SK-N-MC (cell line): Measurements from ENCODE around the gene ENG.
"Not testable (repeated sequence)": the region's sequence is repeated elsewhere in the genome, so short reads cannot be mapped to it uniquely, and the experiment has no call there.

Experiments used
- DNase-seq: peaks from one replicate; pipeline ENCODE4 v3.0.0-alpha.2; 2011; ENCODE audit warnings: low read depth, low spot score
- H3K27ac ChIP-seq: fragments of 200-600 bp; sonication (generic); 2 replicates; pipeline ENCODE4 v1.5.1; 2016; ENCODE audit warnings: mixed run types
- H3K36me3 ChIP-seq: fragments of 200-600 bp; sonication (generic); 2 replicates; pipeline ENCODE4 v1.6.1; 2017; ENCODE audit warnings: antibody characterized with exemption, low read length, mixed read lengths; ENCODE audit not compliant: insufficient read depth
- H3K4me3 ChIP-seq: fragments of 200-600 bp; sonication (generic); 2 replicates; pipeline ENCODE4 v1.5.1; 2016
- H3K9ac ChIP-seq: fragments of 200-600 bp; sonication (generic); 2 replicates; pipeline ENCODE4 v1.8.0; 2017; ENCODE audit warnings: mixed run types, mixed read lengths; ENCODE audit not compliant: insufficient read length
- H3K9me3 ChIP-seq: fragments of 200-600 bp; sonication (generic); 2 replicates; pipeline ENCODE4 v1.6.1; 2017; ENCODE audit warnings: low read depth, mild to moderate bottlenecking, antibody characterized with exemption, low read length, moderate library complexity, mixed read lengths
- EZH2 ChIP-seq: fragments of 200-600 bp; sonication (generic); IDR thresholded peaks from one replicate; pipeline ENCODE4 v1.6.1; 2017; ENCODE audit warnings: antibody characterized with exemption
- FOXP2 ChIP-seq: optimal IDR thresholded peaks from 2 replicates; pipeline ENCODE3; 2011; ENCODE audit warnings: mild to moderate bottlenecking, moderate library complexity; ENCODE audit not compliant: insufficient read depth; ENCODE audit errors: extremely low read length, control extremely low read depth
- POLR2AphosphoS5 ChIP-seq: IDR thresholded peaks from 2 replicates; pipeline ENCODE4 v1.6.1; 2012; ENCODE audit warnings: mild to moderate bottlenecking, low read depth, low read length, borderline replicate concordance

Gene ENG

DNA sequence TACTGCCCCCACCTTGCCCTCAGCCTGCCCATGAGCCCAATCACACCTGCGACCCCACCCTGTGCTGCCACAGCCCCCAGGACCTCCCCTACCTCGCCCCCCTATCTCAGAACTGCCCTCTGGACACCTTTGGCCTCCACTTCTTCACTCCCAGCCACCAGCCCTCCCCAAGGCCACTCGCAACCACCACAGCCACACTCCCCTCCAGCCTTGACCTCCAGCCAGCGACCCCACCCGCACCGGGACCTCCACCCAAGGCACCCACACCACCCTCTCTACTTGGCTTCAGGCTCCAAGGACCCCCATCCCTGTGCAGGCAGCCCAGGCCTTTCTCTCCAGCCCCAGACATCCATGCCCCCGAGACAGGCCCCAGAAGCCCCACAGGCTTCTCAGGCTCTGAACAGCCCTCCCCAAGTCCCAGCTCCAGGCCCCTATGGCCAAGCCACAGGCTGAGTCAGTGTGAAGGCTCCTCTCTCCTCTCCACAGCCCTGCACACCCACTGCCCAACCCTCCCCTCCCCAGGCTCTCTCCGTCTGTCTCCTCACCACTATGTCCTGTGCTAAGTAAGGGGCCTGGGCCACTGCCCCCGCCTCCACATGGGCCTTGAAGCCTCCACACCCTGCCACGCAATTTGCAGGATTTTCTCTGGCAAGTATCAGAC is 21.0 kb upstream of the ENG start:
- H3K36me3 ChIP-seq: no peaks in the 10 kb centered on the region
- TF ChIP-seq POLR2AphosphoS5 (no peak), FOXP2 (no peak), EZH2 (no peak)
- H3K9me3 ChIP-seq: no peaks in the 10 kb centered on the region
- H3K9ac ChIP-seq: no peak overlapping the region
- no peak overlapping the region for H3K4me3 ChIP-seq
- DNase-seq: no peak
- H3K27ac ChIP-seq: no peak overlapping the region

DNA sequence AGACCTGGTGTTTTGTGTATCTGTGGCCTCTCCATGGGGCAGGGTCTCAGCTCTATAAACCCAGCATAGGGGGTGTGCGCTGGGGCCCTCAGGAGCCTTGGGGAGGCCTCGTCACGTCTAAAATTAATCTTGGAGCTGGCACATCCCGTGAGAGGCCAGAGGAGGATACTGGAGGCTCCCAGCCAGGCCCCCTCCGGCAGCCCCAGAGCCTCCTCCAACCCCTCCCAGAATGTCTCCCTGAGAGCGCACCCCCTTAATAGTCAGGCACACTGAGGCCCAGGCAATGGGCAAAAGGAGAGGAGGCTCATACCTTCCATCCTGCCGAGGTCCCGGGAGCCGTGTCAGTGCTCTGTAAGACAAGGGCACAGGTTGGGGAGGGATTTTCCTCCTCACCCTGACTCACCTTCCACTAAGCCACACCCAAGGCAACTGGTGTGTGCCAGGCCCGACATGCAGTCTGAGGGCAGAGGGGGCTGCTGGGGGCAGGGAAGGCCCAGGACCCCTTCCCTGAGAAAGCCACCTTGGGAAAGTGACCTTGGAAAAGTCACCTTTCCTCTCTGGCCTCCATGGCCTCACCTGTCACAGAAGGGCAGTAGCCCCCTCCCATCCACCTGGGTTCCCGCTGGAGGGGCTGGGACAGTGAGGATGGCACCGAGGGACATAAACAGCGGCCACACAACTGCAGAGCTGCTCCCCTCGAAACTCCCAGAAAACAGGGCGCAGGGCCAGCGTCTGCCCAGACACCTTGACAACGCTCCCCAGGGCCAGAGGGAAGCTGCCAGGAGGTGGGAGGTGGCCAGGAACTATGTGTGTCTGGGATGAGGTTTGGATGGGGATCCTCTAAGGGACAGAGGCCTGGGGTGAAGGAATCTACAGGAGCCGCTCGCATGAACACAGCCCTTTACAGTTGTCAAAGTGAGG is 20.1 kb upstream of the ENG start:
- Histone ChIP-seq H3K9me3 (no peaks in the 10 kb centered on the region), H3K36me3 (no peaks in the 10 kb centered on the region), H3K4me3 (no peak overlapping the region), H3K27ac (no peak overlapping the region), H3K9ac (no peak overlapping the region)
- DNase-seq: no peak
- TF ChIP-seq EZH2 (no peak), FOXP2 (no peak), POLR2AphosphoS5 (no peak)

DNA sequence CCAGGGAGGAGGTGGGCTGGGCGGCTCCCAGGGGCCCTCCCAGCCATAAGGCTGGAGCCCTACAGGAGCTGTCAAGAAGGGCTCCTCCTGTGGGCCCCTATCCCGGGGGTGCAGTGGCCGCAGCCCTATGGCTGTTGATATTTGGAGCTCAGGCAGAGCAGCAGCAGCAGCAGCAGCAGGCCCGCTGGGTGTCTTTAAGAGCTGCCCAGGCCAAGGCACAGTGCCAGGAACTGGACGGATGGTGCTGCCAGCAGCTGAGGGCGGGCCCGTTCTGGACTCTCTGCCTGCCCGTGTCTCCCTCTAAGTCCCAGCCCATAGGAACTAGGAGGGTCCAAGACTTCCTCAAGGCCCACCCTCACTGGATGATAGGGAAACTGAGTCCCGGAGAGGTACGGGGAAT is 19.4 kb upstream of the ENG start:
- Histone ChIP-seq H3K9ac (no peak overlapping the region), H3K36me3 (no peaks in the 10 kb centered on the region), H3K4me3 (no peak overlapping the region), H3K9me3 (no peaks in the 10 kb centered on the region), H3K27ac (no peak overlapping the region)
- DNase-seq: no peak
- TF ChIP-seq EZH2 (no peak), FOXP2 (no peak), POLR2AphosphoS5 (no peak)

DNA sequence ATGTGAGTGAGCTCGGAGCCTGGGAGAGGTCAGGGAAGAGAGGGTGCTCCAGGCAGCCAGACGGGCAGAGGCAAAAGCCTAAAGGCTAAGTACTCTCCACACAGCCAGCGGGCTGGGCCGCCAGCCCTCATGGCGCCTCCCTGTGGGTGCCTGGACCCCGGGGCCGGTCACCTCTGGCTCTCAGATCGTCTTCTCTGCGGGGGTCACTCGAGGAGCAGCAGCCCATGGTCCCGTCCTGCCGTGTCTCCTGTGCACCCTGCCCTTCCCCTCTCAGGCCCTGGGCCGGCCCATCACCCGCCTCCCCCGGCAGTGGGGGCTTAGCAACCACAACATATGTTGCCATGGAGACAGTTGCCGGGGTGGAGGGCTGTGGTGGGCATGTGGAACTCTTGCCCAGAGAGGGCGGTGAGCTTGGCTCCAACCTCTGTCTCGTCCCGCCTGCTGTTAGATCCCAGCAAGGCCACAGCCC is 18.8 kb upstream of the ENG start:
- Histone ChIP-seq H3K27ac (no peak overlapping the region), H3K36me3 (no peaks in the 10 kb centered on the region), H3K4me3 (no peak overlapping the region), H3K9ac (no peak overlapping the region), H3K9me3 (no peaks in the 10 kb centered on the region)
- TF ChIP-seq POLR2AphosphoS5 (no peak), EZH2 (no peak), FOXP2 (no peak)
- DNase-seq: no peak

DNA sequence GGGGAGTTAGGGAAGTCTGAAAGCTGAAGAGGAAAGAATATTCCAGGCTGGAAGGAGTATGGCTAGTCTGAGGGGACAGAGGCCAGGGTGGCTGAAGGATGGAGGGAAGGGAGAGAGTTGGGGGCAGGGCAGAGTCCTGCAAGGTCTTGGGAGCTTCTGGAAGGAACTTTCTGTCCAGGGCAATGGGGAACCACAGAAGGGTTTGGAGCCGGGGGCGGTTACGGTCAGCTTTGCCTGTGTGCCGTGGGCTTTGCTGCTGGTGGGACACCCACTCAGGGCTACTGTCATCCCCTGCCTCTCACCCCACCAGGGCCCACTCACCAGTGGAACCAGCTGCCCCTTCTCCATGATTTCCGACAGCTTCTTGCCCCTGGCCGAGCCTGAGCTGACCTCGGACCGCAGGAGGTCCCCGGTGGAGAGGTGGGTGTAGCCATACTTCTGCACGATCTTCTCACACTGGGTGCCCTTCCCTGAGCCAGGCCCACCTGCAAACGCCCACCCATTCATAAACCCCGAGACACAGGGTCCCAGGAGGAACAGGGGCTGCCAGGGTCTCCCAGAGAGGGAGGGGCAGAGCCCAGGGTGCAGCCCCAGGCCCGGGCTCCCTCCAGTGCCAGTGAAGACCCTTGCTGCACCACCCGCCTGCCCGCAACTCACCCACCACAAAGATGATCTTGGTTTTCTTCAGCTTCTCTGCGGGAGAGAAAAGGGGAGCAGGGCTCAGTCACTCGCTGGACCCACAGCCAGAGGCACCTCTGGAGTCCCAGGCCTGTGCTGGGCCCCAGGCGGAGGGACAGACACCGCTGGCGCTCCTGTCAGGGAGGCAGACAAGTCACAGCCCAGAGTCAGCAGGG is 18.1 kb upstream of the ENG start:
- TF ChIP-seq FOXP2: no peak
- TF ChIP-seq POLR2AphosphoS5: no peak
- no peak for TF ChIP-seq EZH2
- Histone ChIP-seq H3K9me3 (no peaks in the 10 kb centered on the region), H3K27ac (no peak overlapping the region), H3K36me3 (no peaks in the 10 kb centered on the region), H3K9ac (no peak overlapping the region), H3K4me3 (no peak overlapping the region)
- DNase-seq: no peak

DNA sequence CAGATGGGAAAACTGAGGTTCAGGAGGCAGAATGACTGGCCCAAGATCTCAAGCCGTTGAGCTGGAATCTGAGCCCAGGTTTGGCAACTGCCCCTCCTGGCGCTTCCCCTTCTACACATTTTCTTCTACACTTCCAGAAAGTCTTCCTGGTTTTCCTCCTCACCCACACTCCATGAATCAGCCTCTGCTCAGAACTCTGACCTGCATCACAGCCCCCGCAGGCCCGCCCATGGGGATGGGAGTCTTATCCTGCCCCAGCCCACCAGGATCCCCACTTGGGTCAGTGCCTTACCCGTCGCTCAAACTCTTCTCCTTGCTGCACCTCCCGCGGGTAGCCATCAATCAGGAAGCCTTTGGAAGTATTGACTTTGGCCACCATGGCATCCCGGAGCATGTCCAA is 17.1 kb upstream of the ENG start:
- Histone ChIP-seq H3K27ac (no peak overlapping the region), H3K9ac (no peak overlapping the region), H3K9me3 (no peaks in the 10 kb centered on the region), H3K4me3 (no peak overlapping the region), H3K36me3 (no peaks in the 10 kb centered on the region)
- DNase-seq: no peak
- TF ChIP-seq EZH2 (no peak), POLR2AphosphoS5 (no peak), FOXP2 (no peak)

DNA sequence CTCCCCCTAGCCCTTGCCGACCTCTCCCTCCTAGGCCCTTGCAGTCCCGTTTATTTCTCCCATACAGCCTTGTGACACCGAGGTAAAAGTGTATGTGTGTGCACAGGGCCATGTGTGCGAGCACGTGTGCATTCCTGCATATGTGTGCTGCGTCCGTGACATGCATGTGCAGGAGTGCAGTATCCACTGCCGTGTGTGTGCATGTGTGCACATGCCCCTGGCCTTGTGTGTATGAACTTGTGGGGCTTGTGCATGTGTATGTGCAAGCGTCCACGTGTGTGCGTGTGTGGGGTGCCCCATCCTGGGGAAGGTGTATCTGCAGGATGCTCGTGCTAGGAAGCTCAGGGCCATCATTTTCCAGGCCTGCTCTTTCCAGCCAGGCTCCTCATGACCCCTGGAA is 16.4 kb upstream of the ENG start:
- H3K9me3 ChIP-seq: no peaks in the 10 kb centered on the region
- no peaks in the 10 kb centered on the region for H3K36me3 ChIP-seq
- TF ChIP-seq FOXP2: no peak
- no peak for TF ChIP-seq EZH2
- TF ChIP-seq POLR2AphosphoS5: no peak
- H3K9ac ChIP-seq: no peak overlapping the region
- H3K4me3 ChIP-seq: no peak overlapping the region
- DNase-seq: no peak
- H3K27ac ChIP-seq: no peak overlapping the region

DNA sequence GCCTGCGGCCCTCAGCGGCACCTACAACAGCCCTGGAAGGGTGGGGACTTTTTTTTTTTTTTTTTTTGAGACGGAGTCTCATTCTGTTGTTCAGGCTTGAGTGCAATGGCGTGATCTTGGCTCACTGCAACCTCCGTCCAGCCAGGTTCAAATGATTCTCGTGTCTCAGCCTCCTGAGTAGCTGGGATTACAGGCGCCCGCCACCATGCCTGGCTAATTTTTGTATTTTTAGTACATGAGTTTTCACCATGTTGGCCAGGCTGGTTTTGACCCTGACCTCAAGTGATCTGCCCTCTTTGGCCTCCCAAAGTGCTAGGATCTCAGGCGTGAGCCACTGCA is 15.7 kb upstream of the ENG start:
- H3K4me3 ChIP-seq, H3K9me3 ChIP-seq, H3K36me3 ChIP-seq, DNase-seq, H3K9ac ChIP-seq, H3K27ac ChIP-seq: not testable (repeated sequence)
